ENCODE measurements around the gene BBS9. TPM values are rescaled to one million over a fixed set of nuclear protein-coding genes. Genes with fewer than 3 reads are reported as not detected.

The BBS9 gene
- total and polyA plus RNA-seq, 9 of the 15 experiments (the other 6 are each of a cell fraction or from before 2014, with no cell fraction given), result 0.77 to 3.3 (median 2.4) TPM

DNA sequence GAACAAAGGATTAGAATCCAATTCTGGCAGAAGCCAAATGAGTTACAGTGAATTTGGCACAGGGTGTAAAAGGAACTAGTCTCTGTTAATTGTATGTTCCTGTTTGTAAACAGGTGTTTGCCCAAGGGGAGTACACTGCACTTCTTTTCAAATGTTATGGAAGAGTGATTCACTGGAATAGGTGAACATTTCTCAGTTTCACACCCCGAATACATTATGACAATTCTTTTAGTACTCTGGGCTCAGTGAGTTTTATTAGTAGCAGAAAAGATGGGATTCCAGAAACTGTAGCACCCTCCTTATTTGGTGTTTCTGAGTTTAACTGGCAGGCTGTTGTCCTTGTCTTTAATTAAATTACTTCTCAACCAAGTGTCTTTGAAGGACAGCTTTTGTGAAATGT is 329.2 kb downstream of the BBS9 start (continued):
- TF ChIP-seq, protein P1, sequence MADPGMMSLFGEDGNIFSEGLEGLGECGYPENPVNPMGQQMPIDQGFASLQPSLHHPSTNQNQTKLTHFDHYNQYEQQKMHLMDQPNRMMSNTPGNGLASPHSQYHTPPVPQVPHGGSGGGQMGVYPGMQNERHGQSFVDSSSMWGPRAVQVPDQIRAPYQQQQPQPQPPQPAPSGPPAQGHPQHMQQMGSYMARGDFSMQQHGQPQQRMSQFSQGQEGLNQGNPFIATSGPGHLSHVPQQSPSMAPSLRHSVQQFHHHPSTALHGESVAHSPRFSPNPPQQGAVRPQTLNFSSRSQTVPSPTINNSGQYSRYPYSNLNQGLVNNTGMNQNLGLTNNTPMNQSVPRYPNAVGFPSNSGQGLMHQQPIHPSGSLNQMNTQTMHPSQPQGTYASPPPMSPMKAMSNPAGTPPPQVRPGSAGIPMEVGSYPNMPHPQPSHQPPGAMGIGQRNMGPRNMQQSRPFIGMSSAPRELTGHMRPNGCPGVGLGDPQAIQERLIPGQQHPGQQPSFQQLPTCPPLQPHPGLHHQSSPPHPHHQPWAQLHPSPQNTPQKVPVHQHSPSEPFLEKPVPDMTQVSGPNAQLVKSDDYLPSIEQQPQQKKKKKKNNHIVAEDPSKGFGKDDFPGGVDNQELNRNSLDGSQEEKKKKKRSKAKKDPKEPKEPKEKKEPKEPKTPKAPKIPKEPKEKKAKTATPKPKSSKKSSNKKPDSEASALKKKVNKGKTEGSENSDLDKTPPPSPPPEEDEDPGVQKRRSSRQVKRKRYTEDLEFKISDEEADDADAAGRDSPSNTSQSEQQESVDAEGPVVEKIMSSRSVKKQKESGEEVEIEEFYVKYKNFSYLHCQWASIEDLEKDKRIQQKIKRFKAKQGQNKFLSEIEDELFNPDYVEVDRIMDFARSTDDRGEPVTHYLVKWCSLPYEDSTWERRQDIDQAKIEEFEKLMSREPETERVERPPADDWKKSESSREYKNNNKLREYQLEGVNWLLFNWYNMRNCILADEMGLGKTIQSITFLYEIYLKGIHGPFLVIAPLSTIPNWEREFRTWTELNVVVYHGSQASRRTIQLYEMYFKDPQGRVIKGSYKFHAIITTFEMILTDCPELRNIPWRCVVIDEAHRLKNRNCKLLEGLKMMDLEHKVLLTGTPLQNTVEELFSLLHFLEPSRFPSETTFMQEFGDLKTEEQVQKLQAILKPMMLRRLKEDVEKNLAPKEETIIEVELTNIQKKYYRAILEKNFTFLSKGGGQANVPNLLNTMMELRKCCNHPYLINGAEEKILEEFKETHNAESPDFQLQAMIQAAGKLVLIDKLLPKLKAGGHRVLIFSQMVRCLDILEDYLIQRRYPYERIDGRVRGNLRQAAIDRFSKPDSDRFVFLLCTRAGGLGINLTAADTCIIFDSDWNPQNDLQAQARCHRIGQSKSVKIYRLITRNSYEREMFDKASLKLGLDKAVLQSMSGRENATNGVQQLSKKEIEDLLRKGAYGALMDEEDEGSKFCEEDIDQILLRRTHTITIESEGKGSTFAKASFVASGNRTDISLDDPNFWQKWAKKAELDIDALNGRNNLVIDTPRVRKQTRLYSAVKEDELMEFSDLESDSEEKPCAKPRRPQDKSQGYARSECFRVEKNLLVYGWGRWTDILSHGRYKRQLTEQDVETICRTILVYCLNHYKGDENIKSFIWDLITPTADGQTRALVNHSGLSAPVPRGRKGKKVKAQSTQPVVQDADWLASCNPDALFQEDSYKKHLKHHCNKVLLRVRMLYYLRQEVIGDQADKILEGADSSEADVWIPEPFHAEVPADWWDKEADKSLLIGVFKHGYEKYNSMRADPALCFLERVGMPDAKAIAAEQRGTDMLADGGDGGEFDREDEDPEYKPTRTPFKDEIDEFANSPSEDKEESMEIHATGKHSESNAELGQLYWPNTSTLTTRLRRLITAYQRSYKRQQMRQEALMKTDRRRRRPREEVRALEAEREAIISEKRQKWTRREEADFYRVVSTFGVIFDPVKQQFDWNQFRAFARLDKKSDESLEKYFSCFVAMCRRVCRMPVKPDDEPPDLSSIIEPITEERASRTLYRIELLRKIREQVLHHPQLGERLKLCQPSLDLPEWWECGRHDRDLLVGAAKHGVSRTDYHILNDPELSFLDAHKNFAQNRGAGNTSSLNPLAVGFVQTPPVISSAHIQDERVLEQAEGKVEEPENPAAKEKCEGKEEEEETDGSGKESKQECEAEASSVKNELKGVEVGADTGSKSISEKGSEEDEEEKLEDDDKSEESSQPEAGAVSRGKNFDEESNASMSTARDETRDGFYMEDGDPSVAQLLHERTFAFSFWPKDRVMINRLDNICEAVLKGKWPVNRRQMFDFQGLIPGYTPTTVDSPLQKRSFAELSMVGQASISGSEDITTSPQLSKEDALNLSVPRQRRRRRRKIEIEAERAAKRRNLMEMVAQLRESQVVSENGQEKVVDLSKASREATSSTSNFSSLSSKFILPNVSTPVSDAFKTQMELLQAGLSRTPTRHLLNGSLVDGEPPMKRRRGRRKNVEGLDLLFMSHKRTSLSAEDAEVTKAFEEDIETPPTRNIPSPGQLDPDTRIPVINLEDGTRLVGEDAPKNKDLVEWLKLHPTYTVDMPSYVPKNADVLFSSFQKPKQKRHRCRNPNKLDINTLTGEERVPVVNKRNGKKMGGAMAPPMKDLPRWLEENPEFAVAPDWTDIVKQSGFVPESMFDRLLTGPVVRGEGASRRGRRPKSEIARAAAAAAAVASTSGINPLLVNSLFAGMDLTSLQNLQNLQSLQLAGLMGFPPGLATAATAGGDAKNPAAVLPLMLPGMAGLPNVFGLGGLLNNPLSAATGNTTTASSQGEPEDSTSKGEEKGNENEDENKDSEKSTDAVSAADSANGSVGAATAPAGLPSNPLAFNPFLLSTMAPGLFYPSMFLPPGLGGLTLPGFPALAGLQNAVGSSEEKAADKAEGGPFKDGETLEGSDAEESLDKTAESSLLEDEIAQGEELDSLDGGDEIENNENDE (IDR thresholded peaks at IDR 0.05; ENCODE audit: low read depth, low read length), result no peak
- TF ChIP-seq ZNF232 (CRISPR knock-in tag; IDR thresholded peaks at IDR 0.05) (no peak), ZNF134 (CRISPR knock-in tag; conservative IDR thresholded peaks at IDR 0.05) (no peak), ATF7 (IDR thresholded peaks at IDR 0.05) (no peak), XRCC3 (IDR thresholded peaks at IDR 0.05) (no peak)

Measured in K562 (cell line).